ENCODE results near the gene HSPA12A.

Gene HSPA12A

GRCh38 chr10:116708391-116708821, 34.0 kb downstream of the HSPA12A start:
- Mint-ChIP-seq H3K27ac (peak overlapping the region; percentile 69 to 77 (median 70)), H3K4me3 (no peak overlapping the region), H3K27me3 (ENCODE audit: low read depth) (peaks cover 5% of the 10 kb centered on the region), H3K36me3 (ENCODE audit: low read depth) (peaks cover 13% of the 10 kb centered on the region), H3K4me1 (peaks cover 52% of the 10 kb centered on the region), H3K9me3 (no peaks in the 10 kb centered on the region)
- TF ChIP-seq, protein P1, sequence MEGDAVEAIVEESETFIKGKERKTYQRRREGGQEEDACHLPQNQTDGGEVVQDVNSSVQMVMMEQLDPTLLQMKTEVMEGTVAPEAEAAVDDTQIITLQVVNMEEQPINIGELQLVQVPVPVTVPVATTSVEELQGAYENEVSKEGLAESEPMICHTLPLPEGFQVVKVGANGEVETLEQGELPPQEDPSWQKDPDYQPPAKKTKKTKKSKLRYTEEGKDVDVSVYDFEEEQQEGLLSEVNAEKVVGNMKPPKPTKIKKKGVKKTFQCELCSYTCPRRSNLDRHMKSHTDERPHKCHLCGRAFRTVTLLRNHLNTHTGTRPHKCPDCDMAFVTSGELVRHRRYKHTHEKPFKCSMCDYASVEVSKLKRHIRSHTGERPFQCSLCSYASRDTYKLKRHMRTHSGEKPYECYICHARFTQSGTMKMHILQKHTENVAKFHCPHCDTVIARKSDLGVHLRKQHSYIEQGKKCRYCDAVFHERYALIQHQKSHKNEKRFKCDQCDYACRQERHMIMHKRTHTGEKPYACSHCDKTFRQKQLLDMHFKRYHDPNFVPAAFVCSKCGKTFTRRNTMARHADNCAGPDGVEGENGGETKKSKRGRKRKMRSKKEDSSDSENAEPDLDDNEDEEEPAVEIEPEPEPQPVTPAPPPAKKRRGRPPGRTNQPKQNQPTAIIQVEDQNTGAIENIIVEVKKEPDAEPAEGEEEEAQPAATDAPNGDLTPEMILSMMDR (IDR thresholded peaks at IDR 0.05; ENCODE audit: unreplicated experiment in 3 of 3): no peak

DNA sequence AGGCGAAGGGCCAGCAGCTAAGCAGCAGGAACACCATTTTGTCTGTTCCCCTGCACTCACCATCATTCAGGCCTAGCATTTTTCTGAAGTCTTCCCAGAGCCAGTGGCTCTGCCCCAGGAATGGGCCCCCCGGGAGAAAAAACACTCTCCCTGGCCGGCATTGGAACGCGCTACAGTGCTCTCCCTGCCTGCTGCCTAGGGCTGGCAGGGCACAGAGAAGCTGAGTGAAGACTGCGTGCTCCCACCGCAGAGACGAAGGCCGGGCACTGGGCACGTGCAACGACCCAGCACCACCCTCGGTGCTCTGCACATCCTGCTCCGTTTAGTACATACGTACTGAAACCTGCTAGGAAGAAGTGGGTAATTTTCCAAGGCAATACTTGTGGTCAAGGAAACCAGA, 34.4 kb downstream of the HSPA12A start:
- Mint-ChIP-seq H3K27ac (peak overlapping the region; percentile 69 to 77 (median 70)), H3K9me3 (no peaks in the 10 kb centered on the region), H3K4me1 (peaks cover 48% of the 10 kb centered on the region), H3K27me3 (ENCODE audit: low read depth) (peaks cover 5% of the 10 kb centered on the region), H3K4me3 (no peak overlapping the region), H3K36me3 (ENCODE audit: low read depth) (peaks cover 17% of the 10 kb centered on the region)
- TF ChIP-seq, protein P1 (IDR thresholded peaks at IDR 0.05; ENCODE audit: unreplicated experiment in 3 of 3): no peak

DNA sequence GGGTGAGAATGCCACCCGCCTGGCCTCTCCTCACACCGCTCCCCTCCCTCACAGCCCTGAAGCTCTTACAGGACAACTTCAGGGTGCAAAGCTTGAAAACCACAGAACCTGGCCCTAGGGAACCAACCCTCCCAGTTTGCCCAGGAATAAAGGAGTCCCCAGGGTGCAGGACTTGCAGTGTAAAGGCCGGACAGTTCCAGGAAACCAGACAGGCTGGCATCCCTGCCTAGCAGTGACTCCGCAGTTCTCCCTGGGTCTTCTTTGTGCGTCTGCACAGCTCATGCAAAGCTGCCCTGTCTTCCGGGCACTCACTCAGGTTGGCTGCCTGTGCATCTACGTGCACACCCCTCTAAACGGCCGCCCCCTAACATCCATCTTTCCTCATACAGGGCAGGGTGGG, 36.1 kb downstream of the HSPA12A start:
- H3K4me3 Mint-ChIP-seq: no peak overlapping the region
- H3K4me1 Mint-ChIP-seq: peaks cover 34% of the 10 kb centered on the region
- peaks cover 22% of the 10 kb centered on the region for H3K36me3 Mint-ChIP-seq (ENCODE audit: low read depth)
- peaks cover 5% of the 10 kb centered on the region for H3K27me3 Mint-ChIP-seq (ENCODE audit: low read depth)
- TF ChIP-seq, protein P1 (IDR thresholded peaks at IDR 0.05; ENCODE audit: unreplicated experiment in 3 of 3): no peak
- H3K9me3 Mint-ChIP-seq: no peaks in the 10 kb centered on the region
- H3K27ac Mint-ChIP-seq: peak overlapping the region; percentile 13 to 70 (median 29)

DNA sequence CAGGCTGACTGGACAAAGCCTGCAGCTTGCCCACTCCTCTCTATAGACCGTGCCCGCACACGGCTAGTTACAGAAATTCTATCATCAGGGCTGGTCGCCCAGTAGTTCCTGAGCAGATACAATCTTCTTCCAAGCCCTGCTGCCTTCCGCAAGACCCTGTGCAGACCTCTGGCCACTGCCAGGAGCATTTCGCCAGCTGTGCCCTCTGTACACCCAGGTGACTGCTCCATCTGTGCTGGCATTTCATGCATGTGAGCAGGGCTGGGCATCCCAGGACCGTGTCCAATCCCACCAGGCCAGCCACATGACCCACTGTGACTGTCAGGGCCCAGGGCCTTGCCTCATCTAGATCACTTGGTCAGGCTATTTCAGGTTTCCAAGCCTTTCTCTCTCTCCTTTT, 36.9 kb downstream of the HSPA12A start:
- Mint-ChIP-seq H3K4me3 (no peak overlapping the region), H3K27me3 (ENCODE audit: low read depth) (peaks cover 5% of the 10 kb centered on the region), H3K9me3 (no peaks in the 10 kb centered on the region), H3K4me1 (peaks cover 26% of the 10 kb centered on the region), H3K36me3 (ENCODE audit: low read depth) (peaks cover 22% of the 10 kb centered on the region), H3K27ac (no peak overlapping the region)
- TF ChIP-seq, protein P1 (IDR thresholded peaks at IDR 0.05; ENCODE audit: unreplicated experiment in 3 of 3): no peak

DNA sequence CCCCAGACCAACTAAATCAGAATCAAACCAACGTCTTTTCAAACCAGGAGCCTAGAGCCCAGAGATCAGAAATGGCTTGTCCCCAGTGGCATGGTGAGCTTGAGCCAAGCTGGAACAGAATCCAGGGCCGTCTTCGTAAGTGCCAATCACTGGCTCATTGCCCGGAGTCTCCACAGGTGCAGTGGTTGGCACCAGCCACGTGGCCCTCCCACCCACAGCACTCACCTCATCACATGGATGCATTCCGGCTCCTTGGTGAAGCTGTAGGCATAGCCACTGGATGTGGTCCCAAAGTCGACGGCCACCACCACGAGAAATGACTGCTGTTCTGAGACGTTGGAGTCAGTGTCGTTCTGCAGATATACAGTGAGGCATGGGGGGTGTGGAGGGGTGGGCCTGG, 37.4 kb downstream of the HSPA12A start:
- no peak overlapping the region for H3K27ac Mint-ChIP-seq
- TF ChIP-seq, protein P1 (IDR thresholded peaks at IDR 0.05; ENCODE audit: unreplicated experiment in 3 of 3): no peak

DNA sequence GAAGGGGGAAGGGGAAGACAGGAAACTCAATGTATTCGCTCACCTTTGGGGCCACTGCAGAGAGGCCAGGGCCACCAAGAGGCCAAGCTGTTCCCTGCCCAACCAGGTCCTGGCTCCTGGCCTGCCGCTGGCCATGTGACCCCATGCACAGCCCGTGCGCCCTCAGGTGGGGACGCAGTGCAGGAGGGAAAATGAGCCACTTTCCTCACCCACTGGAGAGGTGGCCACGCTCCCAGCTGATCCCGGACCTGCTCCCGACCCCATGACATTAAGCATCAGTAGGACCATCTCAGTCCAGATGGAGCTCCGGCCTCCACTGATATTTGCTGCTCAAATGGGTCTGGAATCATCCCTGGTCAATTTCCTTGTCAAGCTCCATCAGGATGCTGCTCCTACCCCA, 40.2 kb downstream of the HSPA12A start:
- H3K4me1 Mint-ChIP-seq: peaks cover 14% of the 10 kb centered on the region
- H3K9me3 Mint-ChIP-seq: no peaks in the 10 kb centered on the region
- peaks cover 31% of the 10 kb centered on the region for H3K36me3 Mint-ChIP-seq (ENCODE audit: low read depth)
- H3K27ac Mint-ChIP-seq: no peak overlapping the region
- peaks cover 5% of the 10 kb centered on the region for H3K27me3 Mint-ChIP-seq (ENCODE audit: low read depth)
- TF ChIP-seq, protein P1 (IDR thresholded peaks at IDR 0.05; ENCODE audit: unreplicated experiment in 3 of 3): no peak
- no peak overlapping the region for H3K4me3 Mint-ChIP-seq

More for the DNA sequence above, 37.4 kb downstream of the HSPA12A start:
- Mint-ChIP-seq H3K4me1 (peaks cover 22% of the 10 kb centered on the region), H3K4me3 (no peak overlapping the region), H3K36me3 (ENCODE audit: low read depth) (peaks cover 22% of the 10 kb centered on the region), H3K27me3 (ENCODE audit: low read depth) (peaks cover under 1% of the 10 kb centered on the region), H3K9me3 (no peaks in the 10 kb centered on the region)

Measured in nephron (organoid).